Transverse colon (tissue), 3 donors: Measurements from ENCODE around the gene PCNX4.

Experiments
- EP300 ChIP-seq: sonication (generic); formaldehyde crosslinking; IDR thresholded peaks from one replicate; pipeline ENCODE4 v1.6.1; 2017; ENCODE audit warnings: antibody characterized with exemption, low read depth
- POLR2AphosphoS5 ChIP-seq, 3 donors: sonication (generic); formaldehyde crosslinking; IDR thresholded peaks; one replicate each; pipeline ENCODE4 v1.6.1; 2016; ENCODE audit warnings: antibody characterized with exemption in 3 of 3

GRCh38 chr14:60196291-60196690 is 104.6 kb downstream of the PCNX4 start:
- no peak for TF ChIP-seq EP300
- TF ChIP-seq POLR2AphosphoS5 (IDR thresholded peaks at IDR 0.05) = no peak
